Gastroesophageal sphincter (tissue), 4 donors: ENCODE measurements around the gene CCDC61. TPM values are rescaled to one million over a fixed set of nuclear protein-coding genes. Genes with fewer than 3 reads are reported as not detected.

ENCODE experiments used
- ATAC-seq: fragments of 150-250 bp; one replicate; pipeline ENCODE4 v1.9.1; 2016; ENCODE audit warnings: mild to moderate bottlenecking, moderate library complexity
- H3K27ac ChIP-seq, 4 donors: fragments of 200-600 bp; sonication (generic) in 3 of 4; 1 replicate in 3 of 4; 2 replicates in 1 of 4; pipeline ENCODE4 v1.5.1; 2016 to 2019
- H3K27me3 ChIP-seq: fragments of 200-600 bp; sonication (generic); one replicate; pipeline ENCODE4 v1.5.1; 2019
- H3K36me3 ChIP-seq, 2 donors: fragments of 200-600 bp; sonication (generic); one replicate each; pipeline ENCODE4 v1.5.1; 2019; ENCODE audit warnings: control low read depth in 1 of 2
- H3K4me1 ChIP-seq, 3 donors: fragments of 200-600 bp; sonication (generic); 1 replicate in 2 of 3; 2 replicates in 1 of 3; pipeline ENCODE4 v1.5.1; 2016 to 2019; ENCODE audit warnings: control low read depth in 2 of 3
- H3K4me3 ChIP-seq, 2 donors: fragments of 200-600 bp; sonication (generic); one replicate each; pipeline ENCODE4 v1.5.1; 2019; ENCODE audit warnings: mild to moderate bottlenecking in 1 of 2, moderate library complexity in 1 of 2
- H3K9me3 ChIP-seq, 3 donors: fragments of 200-600 bp; sonication (generic); one replicate each; pipeline ENCODE4 v1.5.1; 2017 to 2019; ENCODE audit warnings: control low read depth in 2 of 3
- EP300 ChIP-seq: sonication (generic); formaldehyde crosslinking; IDR thresholded peaks from one replicate; pipeline ENCODE4 v1.6.1; 2017; ENCODE audit warnings: antibody characterized with exemption, mild to moderate bottlenecking
- POLR2A ChIP-seq, 2 donors: fragments of 450-650 bp; IDR thresholded peaks; one replicate each; pipeline ENCODE4 v1.6.1; 2017; ENCODE audit warnings: antibody characterized with exemption in 2 of 2, mild to moderate bottlenecking in 2 of 2, moderate library complexity in 1 of 2
- POLR2AphosphoS5 ChIP-seq: sonication (generic); formaldehyde crosslinking; IDR thresholded peaks from one replicate; pipeline ENCODE4 v1.6.1; 2017; ENCODE audit warnings: antibody characterized with exemption
- WGBS, 2 donors: methylation state at CpG; one replicate each; pipeline ENCODE4 v1.1.5; 2018; ENCODE audit warnings: low coverage in 1 of 2; 5-methylcytosine and 5-hydroxymethylcytosine counted together
- total RNA-seq, 4 donors: library from RNA; depleted of rRNA; stranded (reverse); fragments of >200 nt; gene quantifications; one replicate each; pipeline ENCODE4 v1.1.0, GENCODE V29; 2016
- TF ChIP-seq, protein P1 (sequence below), 4 experiments: fragments of 200-600 bp in 2 of 4; fragments of 450-650 bp in 2 of 4; sonication (generic) in 1 of 4; IDR thresholded peaks; one replicate each; pipeline ENCODE4 v1.5.1; 2017 to 2019; ENCODE audit warnings: antibody characterized with exemption in 4 of 4, mild to moderate bottlenecking in 2 of 4, moderate library complexity in 2 of 4

The CCDC61 gene
- total RNA-seq = 1 to 10 TPM; 4.2 to 9.4 (median 6.4) TPM

- Histone ChIP-seq H3K36me3 (peaks cover 0 to 7% of the 10 kb centered on the region in 2 donors), H3K4me1 (peaks cover 0 to 28% (median 9%) of the 10 kb centered on the region in 3 donors), H3K9me3 (no peaks in the 10 kb centered on the region), H3K27ac (peak within 1 kb of the TSS; percentile 62 to 86 (median 84)), H3K27me3 (peaks cover 25% of the 10 kb centered on the region), H3K4me3 (peak within 1 kb of the TSS; percentile 70 to 92)
- TF ChIP-seq, protein P1, sequence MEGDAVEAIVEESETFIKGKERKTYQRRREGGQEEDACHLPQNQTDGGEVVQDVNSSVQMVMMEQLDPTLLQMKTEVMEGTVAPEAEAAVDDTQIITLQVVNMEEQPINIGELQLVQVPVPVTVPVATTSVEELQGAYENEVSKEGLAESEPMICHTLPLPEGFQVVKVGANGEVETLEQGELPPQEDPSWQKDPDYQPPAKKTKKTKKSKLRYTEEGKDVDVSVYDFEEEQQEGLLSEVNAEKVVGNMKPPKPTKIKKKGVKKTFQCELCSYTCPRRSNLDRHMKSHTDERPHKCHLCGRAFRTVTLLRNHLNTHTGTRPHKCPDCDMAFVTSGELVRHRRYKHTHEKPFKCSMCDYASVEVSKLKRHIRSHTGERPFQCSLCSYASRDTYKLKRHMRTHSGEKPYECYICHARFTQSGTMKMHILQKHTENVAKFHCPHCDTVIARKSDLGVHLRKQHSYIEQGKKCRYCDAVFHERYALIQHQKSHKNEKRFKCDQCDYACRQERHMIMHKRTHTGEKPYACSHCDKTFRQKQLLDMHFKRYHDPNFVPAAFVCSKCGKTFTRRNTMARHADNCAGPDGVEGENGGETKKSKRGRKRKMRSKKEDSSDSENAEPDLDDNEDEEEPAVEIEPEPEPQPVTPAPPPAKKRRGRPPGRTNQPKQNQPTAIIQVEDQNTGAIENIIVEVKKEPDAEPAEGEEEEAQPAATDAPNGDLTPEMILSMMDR (IDR thresholded peaks at IDR 0.05) = no peak
- TF ChIP-seq EP300 = no peak
- TF ChIP-seq POLR2AphosphoS5 = peak; percentile 41
- TF ChIP-seq POLR2A (IDR thresholded peaks at IDR 0.05) = peak; percentile 56 to 62
- WGBS, 2 donors = 0% methylated on average over 4 to 18 of the region's 34 CpGs
- ATAC-seq = peak; percentile 98
These were observed at the start of gene CCDC61 for GRCh38 chr19:45994998-45995714. Gene CCDC61 (plus strand): TSS chr19:45995467. CDS start chr19:46003019, 7,552 bp downstream.

DNA sequence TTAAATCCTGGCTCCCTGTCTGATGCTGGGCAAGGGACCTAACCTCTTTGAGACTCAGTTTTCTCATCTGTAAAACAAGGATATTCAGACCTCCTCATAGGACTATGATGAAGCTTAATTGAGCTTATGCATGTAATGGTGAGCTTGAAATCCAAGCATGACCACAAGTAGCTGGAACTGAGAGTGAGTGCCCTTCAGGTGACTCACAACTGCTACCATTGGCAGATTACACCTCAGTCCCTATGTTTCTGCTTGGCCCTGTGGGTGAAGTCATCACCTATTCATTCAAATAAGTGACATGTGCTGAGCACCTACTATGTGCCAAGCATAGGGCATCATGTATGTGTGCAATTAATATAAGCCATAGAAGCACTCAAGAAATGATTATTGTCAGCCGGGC, 47.3 kb upstream of the CCDC61 start:
- no peaks in the 10 kb centered on the region for H3K9me3 ChIP-seq
- 100% methylated on average over 1 of the region's 1 CpG; no CpG with 5 or more reads in 1 of the 2 donors for WGBS, 2 donors
- H3K36me3 ChIP-seq = no peaks in the 10 kb centered on the region
- H3K4me3 ChIP-seq = no peak overlapping the region
- no peak for ATAC-seq
- TF ChIP-seq POLR2A (IDR thresholded peaks at IDR 0.05) = no peak
- TF ChIP-seq EP300 = no peak
- no peak for TF ChIP-seq POLR2AphosphoS5
- TF ChIP-seq, protein P1 (IDR thresholded peaks at IDR 0.05) = no peak
- no peak overlapping the region for H3K27ac ChIP-seq
- peaks cover 55% of the 10 kb centered on the region for H3K27me3 ChIP-seq
- H3K4me1 ChIP-seq = peaks cover 0 to 4% (median 4%) of the 10 kb centered on the region in 3 donors

DNA sequence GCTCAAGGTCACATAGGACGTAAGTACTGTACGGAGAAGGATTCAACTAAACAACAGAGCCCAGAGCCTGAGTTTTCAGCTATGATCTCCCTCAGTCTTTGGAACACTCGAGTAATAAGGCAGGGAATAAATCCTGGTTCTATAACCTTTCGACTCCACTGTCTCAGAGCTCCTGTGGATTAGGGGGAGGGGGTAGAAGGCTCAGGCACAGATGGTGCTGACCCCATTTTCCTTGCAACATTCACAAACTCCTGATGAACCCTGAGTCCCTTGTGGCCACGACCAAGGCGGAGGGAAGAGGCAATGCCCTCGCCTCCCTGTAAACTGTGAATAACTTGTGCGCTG, 43.0 kb upstream of the CCDC61 start:
- Histone ChIP-seq H3K36me3 (no peaks in the 10 kb centered on the region), H3K27me3 (peaks cover 84% of the 10 kb centered on the region), H3K4me1 (peaks cover 0 to 8% (median 6%) of the 10 kb centered on the region in 3 donors), H3K4me3 (no peak overlapping the region), H3K9me3 (no peaks in the 10 kb centered on the region), H3K27ac (no peak overlapping the region)
- no peak for ATAC-seq
- TF ChIP-seq POLR2AphosphoS5 (no peak), EP300 (no peak), POLR2A (IDR thresholded peaks at IDR 0.05) (no peak)
- TF ChIP-seq, protein P1 (IDR thresholded peaks at IDR 0.05) = no peak
- WGBS, 2 donors = 40 to 86% methylated on average over 2 to 4 of the region's 8 CpGs

DNA sequence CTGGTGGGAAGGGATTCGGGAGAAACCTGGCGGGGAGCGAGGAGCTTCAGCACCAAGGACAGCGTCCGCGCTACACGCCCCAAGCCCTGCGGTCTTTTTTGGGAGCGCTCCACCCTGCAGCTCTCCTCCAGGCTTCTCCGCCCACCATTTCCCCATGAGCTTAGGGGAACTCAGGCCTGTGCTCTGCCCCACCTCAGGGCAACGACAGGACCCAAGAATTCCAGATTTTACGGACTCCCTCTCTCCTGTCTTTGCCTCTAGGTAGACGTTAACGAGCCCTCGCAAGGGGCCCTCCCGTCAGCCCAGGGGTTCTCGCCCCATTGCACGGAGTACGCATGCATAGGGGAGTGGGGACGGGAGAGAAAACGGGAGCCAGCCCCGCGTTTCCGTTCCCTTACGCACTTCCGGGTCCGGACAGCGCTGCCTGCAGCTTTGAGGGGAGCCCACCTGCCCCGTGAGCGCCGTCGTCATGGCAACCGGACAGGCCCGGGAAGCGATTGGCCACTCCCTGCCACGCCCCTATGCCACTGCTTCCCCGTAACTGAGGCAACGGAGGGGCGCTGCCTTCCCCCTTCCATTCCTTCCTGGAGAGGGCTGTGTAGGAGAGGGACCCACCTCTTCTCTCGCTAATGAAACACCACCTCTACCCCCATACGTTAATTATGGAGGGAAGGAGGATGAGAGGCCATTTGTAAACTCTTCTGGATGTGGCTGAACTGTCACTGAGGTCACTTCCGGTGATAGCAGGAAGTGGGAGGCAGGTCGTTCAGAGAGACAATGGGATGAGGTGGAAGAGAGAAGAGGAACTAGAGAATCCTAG, 42.4 kb upstream of the CCDC61 start:
- peaks cover 85% of the 10 kb centered on the region for H3K27me3 ChIP-seq

More for the DNA sequence above, 42.4 kb upstream of the CCDC61 start:
- Histone ChIP-seq H3K9me3 (no peaks in the 10 kb centered on the region), H3K4me1 (peaks cover 0 to 8% (median 6%) of the 10 kb centered on the region in 3 donors), H3K4me3 (peak overlapping the region in 1 of 2 donors; percentile 17), H3K27ac (no peak overlapping the region), H3K36me3 (no peaks in the 10 kb centered on the region)
- no peak for ATAC-seq
- TF ChIP-seq POLR2A (IDR thresholded peaks at IDR 0.05) (no peak), EP300 (no peak), POLR2AphosphoS5 (no peak)
- TF ChIP-seq, protein P1 (IDR thresholded peaks at IDR 0.05) = no peak
- 0 to 11% methylated on average over 1 to 4 of the region's 43 CpGs for WGBS, 2 donors
